CD4-positive, alpha-beta T cell treated with Interleukin-4 for 1 hour (primary cell): ENCODE measurements around the gene HMOX1.
"Not testable (repeated sequence)": the region's sequence is repeated elsewhere in the genome, so short reads cannot be mapped to it uniquely, and the experiment has no call there.

Source experiments
- DNase-seq, 2 donors: peaks; one replicate each; pipeline ENCODE4 v3.0.0-alpha.2; 2020 to 2022

HMOX1 gene

GRCh38 chr22:35437049-35437448 lies 56.2 kb downstream of the HMOX1 start:
- no peak for DNase-seq

GRCh38 chr22:35438673-35439364 lies 57.9 kb downstream of the HMOX1 start:
- DNase-seq = not testable (repeated sequence)

GRCh38 chr22:35439365-35439717 lies 58.4 kb downstream of the HMOX1 start:
- DNase-seq = no peak

- DNase-seq = no peak
These were observed 59.2 kb downstream of the HMOX1 start for GRCh38 chr22:35440129-35440528.

- DNase-seq = no peak
These were observed 60.7 kb downstream of the HMOX1 start for GRCh38 chr22:35441489-35442100.

- DNase-seq = no peak
These were observed 61.6 kb downstream of the HMOX1 start for GRCh38 chr22:35442471-35442870.

GRCh38 chr22:35443338-35443737 lies 62.4 kb downstream of the HMOX1 start:
- DNase-seq = no peak
